CD8-positive, alpha-beta memory T cell (primary cell): ENCODE measurements around the gene CDC42EP2. TPM values are rescaled to one million over a fixed set of nuclear protein-coding genes. Genes with fewer than 3 reads are reported as not detected.
A peak's percentile ranks its signal among the peaks of the same experiment; 100 is the strongest.

Experiments
- CTCF ChIA-PET: fragments of 350-600 bp; sonication (Branson Sonifier 250); formaldehyde crosslinking; loops from one replicate; lab custom pipeline; 2021; ENCODE audit warnings: antibody characterized with exemption; lab: Charles Lee
- POLR2A ChIA-PET: fragments of 350-600 bp; sonication (Branson Sonifier 250); formaldehyde crosslinking; loops from one replicate; lab custom pipeline; 2021; ENCODE audit warnings: antibody characterized with exemption; lab: Charles Lee
- DNase-seq, 5 donors: peaks; one replicate each; pipeline versions ENCODE4 v3.0.0 to v3.0.0-alpha.2; 2020 to 2022; ENCODE audit warnings: mixed read lengths in 1 of 5
- H3K27ac ChIP-seq: one replicate; pipeline ENCODE4 v1.7.0; 2013; ENCODE audit warnings: low read depth, mild to moderate bottlenecking, low read length, moderate library complexity
- H3K27me3 ChIP-seq: 2 replicates; pipeline ENCODE4 v1.7.0; 2013; ENCODE audit warnings: low read length, mild to moderate bottlenecking; ENCODE audit not compliant: insufficient read depth, poor library complexity, severe bottlenecking
- H3K36me3 ChIP-seq: 2 replicates; pipeline ENCODE4 v1.7.0; 2013; ENCODE audit warnings: mild to moderate bottlenecking, low read length, moderate library complexity; ENCODE audit not compliant: insufficient read depth
- H3K4me1 ChIP-seq: 2 replicates; pipeline ENCODE4 v1.7.0; 2013; ENCODE audit warnings: mild to moderate bottlenecking, low read length, moderate library complexity; ENCODE audit not compliant: insufficient read depth
- H3K4me3 ChIP-seq: 2 replicates; pipeline ENCODE4 v1.7.0; 2013; ENCODE audit warnings: mild to moderate bottlenecking, low read length
- H3K9me3 ChIP-seq: 2 replicates; pipeline ENCODE4 v1.7.0; 2013; ENCODE audit warnings: mild to moderate bottlenecking, low read length
- H3K27ac Mint-ChIP-seq, 8 donors: one replicate each; pipeline ENCODE4 v1.8.0; 2020 to 2021; ENCODE audit warnings: mixed read lengths in 8 of 8, mild to moderate bottlenecking in 6 of 8, inconsistent platforms in 3 of 8, moderate library complexity in 3 of 8
- H3K27me3 Mint-ChIP-seq, 2 donors: one replicate each; pipeline ENCODE4 v1.8.0; 2020 to 2021; ENCODE audit warnings: mixed read lengths in 2 of 2, mild to moderate bottlenecking in 1 of 2, moderate library complexity in 1 of 2
- H3K36me3 Mint-ChIP-seq, 3 donors: one replicate each; pipeline ENCODE4 v1.8.0; 2020 to 2021; ENCODE audit warnings: mixed read lengths in 3 of 3, inconsistent platforms in 1 of 3, mild to moderate bottlenecking in 1 of 3
- H3K4me1 Mint-ChIP-seq, 3 donors: one replicate each; pipeline ENCODE4 v1.8.0; 2020 to 2021; ENCODE audit warnings: mixed read lengths in 3 of 3, inconsistent platforms in 1 of 3, mild to moderate bottlenecking in 1 of 3
- H3K4me3 Mint-ChIP-seq, 7 donors: one replicate each; pipeline ENCODE4 v1.8.0; 2020 to 2021; ENCODE audit warnings: mixed read lengths in 7 of 7, mild to moderate bottlenecking in 6 of 7, moderate library complexity in 4 of 7, inconsistent platforms in 2 of 7
- H3K9me3 Mint-ChIP-seq, 5 donors: one replicate each; pipeline ENCODE4 v1.8.0; 2020 to 2022; ENCODE audit warnings: mixed read lengths in 5 of 5, mild to moderate bottlenecking in 3 of 5, moderate library complexity in 2 of 5, inconsistent platforms in 1 of 5
- polyA plus RNA-seq: library from polyadenylated mRNA; unstranded; fragments of 300-500 nt; fragmentation: Illumina TruSeq; gene quantifications from one replicate; pipeline ENCODE4 v1.2.3, GENCODE V29; 2021
- total RNA-seq, 2 experiments: library from RNA; stranded (reverse); gene quantifications; one replicate each; pipeline ENCODE4 v1.2.3, GENCODE V29; 2021

CDC42EP2 gene
- total and polyA plus RNA-seq, 3 experiments from 2014 or later: 0.62 to 1.0 TPM; not detected in 1

DNA sequence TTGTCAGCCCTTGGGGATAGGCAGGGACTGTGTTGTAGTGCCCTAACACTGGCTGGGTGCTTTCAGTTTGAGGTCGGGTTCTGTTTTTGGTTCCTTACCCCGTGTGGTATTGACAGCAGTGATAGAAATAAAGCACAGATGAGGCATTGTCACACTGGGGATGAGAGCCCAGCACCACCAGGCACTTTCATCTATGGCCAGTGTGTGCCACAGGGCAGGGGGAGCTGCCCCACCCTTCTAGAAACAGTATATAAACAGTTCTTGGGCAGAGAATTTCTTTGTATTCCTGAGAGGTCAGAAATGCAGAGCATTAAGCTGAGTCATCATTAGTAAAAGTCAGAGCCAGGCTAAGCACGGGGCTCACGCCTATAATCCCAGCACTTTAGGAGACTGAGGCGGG is 23.1 kb upstream of the CDC42EP2 start:
- H3K4me3 Mint-ChIP-seq: no peak overlapping the region
- no peaks in the 10 kb centered on the region for H3K4me1 Mint-ChIP-seq
- H3K9me3 Mint-ChIP-seq: no peaks in the 10 kb centered on the region
- peaks cover 6 to 93% (median 28%) of the 10 kb centered on the region in 3 donors for H3K36me3 Mint-ChIP-seq
- H3K27me3 ChIP-seq: no peaks in the 10 kb centered on the region
- H3K36me3 ChIP-seq: peaks cover 27% of the 10 kb centered on the region
- H3K4me1 ChIP-seq: no peaks in the 10 kb centered on the region
- DNase-seq: no peak
- CTCF ChIA-PET: interaction anchor here (2.6 kb wide), 1 partner anchor 23 kb away, joined by 9 read pairs; the partner anchor contains the start of gene CDC42EP2
- H3K9me3 ChIP-seq: no peaks in the 10 kb centered on the region
- H3K4me3 ChIP-seq: no peak overlapping the region
- H3K27ac Mint-ChIP-seq: peak overlapping the region in 1 of 8 donors; percentile 27
- POLR2A ChIA-PET: no interaction called here
- peaks cover 0 to 1% of the 10 kb centered on the region in 2 donors for H3K27me3 Mint-ChIP-seq
- H3K27ac ChIP-seq: no peak overlapping the region

DNA sequence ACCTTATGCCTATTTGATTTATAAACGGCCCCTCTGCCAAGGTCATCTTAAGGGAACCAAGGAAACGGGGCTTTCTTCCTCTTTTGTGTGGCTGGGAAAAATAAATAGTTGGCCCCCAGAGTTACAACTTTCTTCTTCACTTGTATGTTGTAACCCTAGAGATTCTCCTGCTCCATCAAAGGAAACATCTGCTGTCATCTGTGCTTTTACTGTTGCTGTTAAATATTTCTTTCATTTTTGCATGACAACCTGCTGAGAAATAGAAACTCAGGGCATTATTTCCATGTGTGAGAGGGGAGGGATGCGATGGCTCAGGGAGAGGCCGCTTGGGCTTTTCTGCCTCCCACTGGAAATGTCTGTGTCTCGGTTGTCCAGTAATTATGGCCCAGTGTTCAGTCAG is 21.8 kb upstream of the CDC42EP2 start:
- peak overlapping the region in 2 of 8 donors; percentile 61 to 82 for H3K27ac Mint-ChIP-seq
- no peak overlapping the region for H3K4me3 ChIP-seq
- peaks cover 0 to 89% (median 28%) of the 10 kb centered on the region in 3 donors for H3K36me3 Mint-ChIP-seq
- no peak overlapping the region for H3K4me3 Mint-ChIP-seq
- peaks cover 0 to 1% of the 10 kb centered on the region in 2 donors for H3K27me3 Mint-ChIP-seq
- POLR2A ChIA-PET: no interaction called here
- no peaks in the 10 kb centered on the region for H3K27me3 ChIP-seq
- H3K4me1 ChIP-seq: no peaks in the 10 kb centered on the region
- H3K9me3 Mint-ChIP-seq: no peaks in the 10 kb centered on the region
- CTCF ChIA-PET: interaction anchor here (2.6 kb wide), 1 partner anchor 22 kb away, joined by 9 read pairs; the partner anchor contains the start of gene CDC42EP2
- H3K27ac ChIP-seq: no peak overlapping the region
- H3K4me1 Mint-ChIP-seq: no peaks in the 10 kb centered on the region
- peaks cover 27% of the 10 kb centered on the region for H3K36me3 ChIP-seq
- no peak for DNase-seq
- no peaks in the 10 kb centered on the region for H3K9me3 ChIP-seq

DNA sequence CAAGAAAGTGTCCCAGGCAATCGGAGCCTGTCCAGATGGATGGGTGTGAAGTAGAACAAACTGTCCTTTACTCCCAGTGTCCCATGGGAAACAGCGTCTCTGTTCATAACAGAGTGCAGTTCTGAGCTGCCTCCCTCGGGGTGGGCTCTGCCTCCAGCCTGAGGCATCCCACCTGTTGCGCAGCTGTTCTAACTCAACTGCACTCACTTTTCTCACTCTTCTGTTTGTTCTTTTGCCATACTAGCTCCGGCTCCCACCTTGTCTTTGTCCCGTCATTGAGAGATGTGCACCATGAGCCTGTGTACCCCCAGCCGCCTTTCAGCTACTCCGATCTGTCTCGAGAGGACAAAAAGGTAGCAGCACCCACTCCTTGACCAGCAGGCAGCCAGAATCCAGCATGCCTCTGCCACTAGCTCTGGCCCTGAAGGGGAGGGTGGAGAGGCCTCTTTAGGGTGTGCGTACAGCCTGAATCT is 20.7 kb upstream of the CDC42EP2 start:
- H3K9me3 Mint-ChIP-seq: no peaks in the 10 kb centered on the region
- H3K27ac Mint-ChIP-seq: no peak overlapping the region
- CTCF ChIA-PET: interaction anchor here (2.6 kb wide), 1 partner anchor 21 kb away, joined by 9 read pairs; the partner anchor contains the start of gene CDC42EP2
- Histone ChIP-seq H3K27me3 (no peaks in the 10 kb centered on the region), H3K4me1 (no peaks in the 10 kb centered on the region), H3K4me3 (no peak overlapping the region), H3K36me3 (peaks cover 27% of the 10 kb centered on the region), H3K27ac (no peak overlapping the region), H3K9me3 (no peaks in the 10 kb centered on the region)
- no peak for DNase-seq
- H3K36me3 Mint-ChIP-seq: peaks cover 0 to 90% (median 28%) of the 10 kb centered on the region in 3 donors
- POLR2A ChIA-PET: no interaction called here
- H3K27me3 Mint-ChIP-seq: peaks cover 0 to 1% of the 10 kb centered on the region in 2 donors
- no peak overlapping the region for H3K4me3 Mint-ChIP-seq
- no peaks in the 10 kb centered on the region for H3K4me1 Mint-ChIP-seq

DNA sequence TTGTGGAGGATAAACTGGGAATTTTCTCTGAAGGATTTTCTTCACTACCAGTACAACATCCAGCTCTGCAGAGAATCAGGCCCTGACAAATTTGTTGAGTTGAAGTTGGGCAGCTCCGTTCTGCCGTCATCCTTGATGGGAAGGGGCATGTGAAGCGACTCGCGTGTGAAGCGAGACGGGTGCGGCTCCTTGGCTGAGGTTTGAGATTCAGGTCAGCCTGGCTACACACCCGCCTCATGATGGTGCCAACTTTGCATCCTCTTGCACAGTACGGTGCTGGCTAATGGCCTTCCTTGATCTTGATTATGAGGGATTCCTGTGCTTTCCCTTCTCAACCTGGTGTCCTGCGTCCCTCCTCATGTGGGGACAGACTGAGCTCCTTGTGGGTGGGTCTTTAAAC is 19.7 kb upstream of the CDC42EP2 start:
- CTCF ChIA-PET: interaction anchor here (1.1 kb wide), 1 partner anchor 21 kb away, joined by 3 read pairs; no protein-coding TSS in a partner anchor
- peaks cover 0 to 1% of the 10 kb centered on the region in 2 donors for H3K27me3 Mint-ChIP-seq
- Histone ChIP-seq H3K9me3 (no peaks in the 10 kb centered on the region), H3K36me3 (peaks cover 20% of the 10 kb centered on the region), H3K27me3 (no peaks in the 10 kb centered on the region), H3K4me1 (no peaks in the 10 kb centered on the region), H3K4me3 (no peak overlapping the region), H3K27ac (no peak overlapping the region)
- peaks cover 0 to 83% (median 28%) of the 10 kb centered on the region in 3 donors for H3K36me3 Mint-ChIP-seq
- H3K27ac Mint-ChIP-seq: peak overlapping the region in 1 of 8 donors; percentile 38
- H3K4me3 Mint-ChIP-seq: no peak overlapping the region
- no peaks in the 10 kb centered on the region for H3K4me1 Mint-ChIP-seq
- POLR2A ChIA-PET: interaction anchor here (0.6 kb wide), 1 partner anchor 126 kb away, joined by 3 read pairs; no protein-coding TSS in a partner anchor
- DNase-seq: no peak
- no peaks in the 10 kb centered on the region for H3K9me3 Mint-ChIP-seq

DNA sequence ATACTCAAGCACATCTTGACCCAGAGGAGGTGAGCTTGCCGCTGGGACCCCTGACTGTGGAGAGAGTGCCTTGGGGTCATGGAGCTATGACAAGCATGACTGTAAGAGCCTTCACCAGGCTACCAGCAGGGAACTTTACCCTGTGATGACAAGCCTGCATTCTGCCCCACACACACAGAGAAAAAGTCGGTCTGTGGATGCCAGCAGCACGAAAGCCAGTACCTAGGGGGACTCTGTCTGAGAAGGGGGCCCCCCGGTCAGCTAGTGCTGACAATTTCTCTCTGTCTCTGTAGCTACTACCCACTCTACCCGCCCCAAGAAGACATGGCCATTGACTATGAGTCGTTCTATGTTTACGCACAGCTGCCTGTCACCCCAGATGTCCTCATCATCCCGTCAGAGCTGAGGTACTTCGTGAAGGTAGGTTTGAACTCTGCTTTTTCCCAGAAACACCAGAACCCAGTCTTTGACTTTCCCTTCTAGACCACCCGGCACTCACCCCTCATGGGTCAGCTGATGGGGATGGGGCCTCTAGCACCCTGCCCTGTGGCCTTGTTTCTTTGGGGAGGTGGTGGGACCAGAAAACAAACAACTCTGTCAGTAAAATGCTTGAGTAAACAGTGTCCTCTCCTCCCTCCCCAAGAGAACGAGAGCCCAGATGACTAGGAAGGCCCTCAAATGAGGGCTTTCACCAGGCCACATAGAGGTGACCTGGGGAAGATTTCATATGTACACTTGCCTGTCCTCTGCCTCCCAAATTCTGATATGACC is 18.9 kb upstream of the CDC42EP2 start:
- DNase-seq: no peak
- Mint-ChIP-seq H3K27ac (peak overlapping the region in 2 of 8 donors; percentile 46 to 66), H3K27me3 (peaks cover 0 to 1% of the 10 kb centered on the region in 2 donors), H3K9me3 (no peaks in the 10 kb centered on the region), H3K36me3 (peaks cover 0 to 77% (median 23%) of the 10 kb centered on the region in 3 donors), H3K4me1 (no peaks in the 10 kb centered on the region), H3K4me3 (no peak overlapping the region)
- Histone ChIP-seq H3K36me3 (peaks cover 20% of the 10 kb centered on the region), H3K27ac (no peak overlapping the region), H3K4me3 (no peak overlapping the region), H3K4me1 (no peaks in the 10 kb centered on the region), H3K9me3 (no peaks in the 10 kb centered on the region), H3K27me3 (no peaks in the 10 kb centered on the region)
- CTCF ChIA-PET: interaction anchor here (1.1 kb wide), 1 partner anchor 21 kb away, joined by 3 read pairs; no protein-coding TSS in a partner anchor
- POLR2A ChIA-PET: no interaction called here

DNA sequence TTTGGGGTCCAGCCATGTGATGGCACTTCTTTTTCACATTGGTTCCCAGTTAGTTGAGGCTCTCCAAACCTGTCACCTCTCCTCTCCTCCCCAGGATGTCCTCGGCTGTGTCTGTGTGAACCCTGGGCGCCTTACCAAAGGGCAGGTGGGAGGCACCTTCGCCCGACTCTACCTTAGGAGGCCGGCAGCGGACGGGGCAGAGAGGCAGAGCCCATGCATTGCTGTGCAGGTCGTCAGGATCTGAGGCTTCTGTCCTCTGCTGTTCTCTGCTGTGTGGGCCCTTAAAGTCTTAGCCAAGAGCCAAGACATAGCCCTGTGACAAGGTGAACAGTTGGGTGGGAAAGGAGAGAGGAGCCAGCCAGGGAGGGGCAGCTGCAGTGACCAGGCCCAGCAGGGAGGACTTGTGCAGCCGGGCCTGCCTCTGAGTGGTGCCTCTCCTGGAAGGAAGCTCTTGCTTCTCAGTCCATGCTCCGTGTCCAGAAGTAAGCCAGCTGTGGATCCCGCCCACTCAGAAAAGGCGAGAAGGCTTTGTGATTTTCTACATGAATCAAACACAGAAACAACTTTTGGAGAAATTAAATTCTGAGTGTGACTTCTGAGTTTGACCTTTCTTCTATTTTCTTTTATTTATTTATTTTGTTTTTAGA is 17.5 kb upstream of the CDC42EP2 start:
- Mint-ChIP-seq H3K4me3 (no peak overlapping the region), H3K36me3 (peaks cover 0 to 65% (median 15%) of the 10 kb centered on the region in 3 donors), H3K9me3 (no peaks in the 10 kb centered on the region), H3K27ac (no peak overlapping the region), H3K27me3 (peaks cover 0 to 1% of the 10 kb centered on the region in 2 donors), H3K4me1 (no peaks in the 10 kb centered on the region)
- no peak overlapping the region for H3K27ac ChIP-seq
- DNase-seq: no peak
- H3K9me3 ChIP-seq: no peaks in the 10 kb centered on the region
- H3K4me3 ChIP-seq: no peak overlapping the region
- ChIA-PET POLR2A (no interaction called here), CTCF (interaction anchor here (1.1 kb wide), 1 partner anchor 18 kb away, joined by 4 read pairs; the partner anchor contains the start of gene CDC42EP2)
- H3K36me3 ChIP-seq: peaks cover 20% of the 10 kb centered on the region
- H3K4me1 ChIP-seq: no peaks in the 10 kb centered on the region
- no peaks in the 10 kb centered on the region for H3K27me3 ChIP-seq

DNA sequence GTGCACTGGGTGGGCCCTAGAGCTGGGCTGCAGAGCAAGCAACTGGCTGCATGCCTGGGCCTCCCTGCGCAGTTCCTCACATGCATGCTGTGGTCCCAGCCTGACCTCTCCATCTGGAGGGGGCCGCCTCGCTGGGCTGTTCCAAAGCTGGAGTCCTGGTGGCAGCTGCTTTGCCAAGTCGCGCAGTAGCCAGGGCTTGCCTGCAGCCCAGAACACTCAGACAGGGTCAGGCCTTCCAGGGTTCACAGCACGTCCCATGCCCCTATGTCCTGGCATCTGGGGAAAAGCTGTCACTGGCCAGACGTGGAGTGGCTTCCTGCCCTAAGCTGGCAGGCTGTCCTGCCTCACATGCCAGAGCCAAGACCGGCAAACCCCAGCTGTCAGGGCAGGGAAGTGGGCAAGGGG is 16.5 kb upstream of the CDC42EP2 start:
- no peaks in the 10 kb centered on the region for H3K9me3 ChIP-seq
- H3K9me3 Mint-ChIP-seq: no peaks in the 10 kb centered on the region
- no peak for DNase-seq
- H3K36me3 ChIP-seq: peaks cover 20% of the 10 kb centered on the region
- CTCF ChIA-PET: interaction anchor here (1.1 kb wide), 2 partner anchors 16 to 17 kb away, joined by 3 to 4 read pairs; partner anchors contain the start of gene CDC42EP2
- H3K27me3 Mint-ChIP-seq: no peaks in the 10 kb centered on the region
- H3K27me3 ChIP-seq: no peaks in the 10 kb centered on the region
- POLR2A ChIA-PET: no interaction called here
- no peaks in the 10 kb centered on the region for H3K4me1 Mint-ChIP-seq
- no peak overlapping the region for H3K4me3 ChIP-seq
- H3K4me3 Mint-ChIP-seq: no peak overlapping the region
- no peak overlapping the region for H3K27ac ChIP-seq
- H3K36me3 Mint-ChIP-seq: peaks cover 0 to 56% (median 15%) of the 10 kb centered on the region in 3 donors
- H3K27ac Mint-ChIP-seq: no peak overlapping the region
- H3K4me1 ChIP-seq: no peaks in the 10 kb centered on the region
